ENCODE results near the gene DENND4A. TPM values are rescaled to one million over a fixed set of nuclear protein-coding genes. Genes with fewer than 3 reads are reported as not detected.

Gene DENND4A
- total and polyA plus RNA-seq, 10 of the 15 experiments (the other 5 are each of a cell fraction or from before 2014, with no cell fraction given) = 14.2 to 81.8 (median 34.1) TPM

DNA sequence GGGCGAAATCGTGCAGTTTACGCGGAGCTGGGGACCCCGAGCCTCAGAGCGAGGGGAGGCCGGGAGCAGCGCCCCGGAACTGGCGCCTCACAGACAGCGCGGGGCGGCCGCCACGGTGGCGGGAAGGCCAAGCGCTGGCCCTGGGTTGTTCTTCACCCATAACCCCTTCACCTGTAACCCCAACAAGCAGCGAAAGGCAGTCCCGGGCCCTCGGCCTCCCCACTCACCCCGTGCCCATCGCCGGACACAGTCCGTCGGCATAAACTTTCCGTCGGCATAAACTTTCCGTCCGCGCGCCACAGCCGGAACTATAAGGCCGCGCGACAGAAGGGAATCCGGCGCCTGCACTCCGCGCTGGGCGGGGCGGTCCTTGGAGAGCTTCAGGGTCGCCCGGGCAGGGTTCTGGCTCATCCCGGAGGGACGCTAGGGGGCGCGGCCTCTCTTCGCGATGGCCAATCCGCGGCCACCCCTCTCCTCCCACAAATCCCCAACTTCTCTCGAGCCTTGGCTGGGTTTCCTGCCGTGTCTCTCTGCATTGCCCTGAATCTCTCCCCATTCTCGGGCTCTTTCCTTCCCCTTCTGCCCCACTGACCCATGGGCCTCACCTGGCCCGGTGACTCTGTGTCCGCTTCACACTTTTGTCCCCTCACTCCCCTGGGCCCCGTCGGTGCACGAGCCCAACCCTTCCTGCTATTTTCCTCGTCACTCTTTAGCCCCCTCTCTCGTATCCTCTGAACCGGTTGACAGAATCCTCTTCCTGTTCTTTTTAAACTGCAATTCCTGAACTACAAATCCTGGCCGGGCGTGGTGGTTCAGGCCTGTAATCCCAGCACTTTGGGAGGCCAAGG lies 181.0 kb downstream of the DENND4A start, which contains the start of gene INTS14 (continued):
- no peak for TF ChIP-seq WRNIP1 (IDR thresholded peaks at IDR 0.05; ENCODE audit: borderline replicate concordance, low read depth, low read length)
- TF ChIP-seq STAT1 (conservative IDR thresholded peaks at IDR 0.05) = peak; percentile 98; the same call in 1 of the 2 replicates
- TF ChIP-seq TCF12 (IDR thresholded peaks at IDR 0.05; ENCODE audit: low read depth, low read length) = no peak
- TF ChIP-seq CBX3 (IDR thresholded peaks at IDR 0.05; ENCODE audit: borderline replicate concordance, low read depth) = no peak
- TF ChIP-seq, protein P1, sequence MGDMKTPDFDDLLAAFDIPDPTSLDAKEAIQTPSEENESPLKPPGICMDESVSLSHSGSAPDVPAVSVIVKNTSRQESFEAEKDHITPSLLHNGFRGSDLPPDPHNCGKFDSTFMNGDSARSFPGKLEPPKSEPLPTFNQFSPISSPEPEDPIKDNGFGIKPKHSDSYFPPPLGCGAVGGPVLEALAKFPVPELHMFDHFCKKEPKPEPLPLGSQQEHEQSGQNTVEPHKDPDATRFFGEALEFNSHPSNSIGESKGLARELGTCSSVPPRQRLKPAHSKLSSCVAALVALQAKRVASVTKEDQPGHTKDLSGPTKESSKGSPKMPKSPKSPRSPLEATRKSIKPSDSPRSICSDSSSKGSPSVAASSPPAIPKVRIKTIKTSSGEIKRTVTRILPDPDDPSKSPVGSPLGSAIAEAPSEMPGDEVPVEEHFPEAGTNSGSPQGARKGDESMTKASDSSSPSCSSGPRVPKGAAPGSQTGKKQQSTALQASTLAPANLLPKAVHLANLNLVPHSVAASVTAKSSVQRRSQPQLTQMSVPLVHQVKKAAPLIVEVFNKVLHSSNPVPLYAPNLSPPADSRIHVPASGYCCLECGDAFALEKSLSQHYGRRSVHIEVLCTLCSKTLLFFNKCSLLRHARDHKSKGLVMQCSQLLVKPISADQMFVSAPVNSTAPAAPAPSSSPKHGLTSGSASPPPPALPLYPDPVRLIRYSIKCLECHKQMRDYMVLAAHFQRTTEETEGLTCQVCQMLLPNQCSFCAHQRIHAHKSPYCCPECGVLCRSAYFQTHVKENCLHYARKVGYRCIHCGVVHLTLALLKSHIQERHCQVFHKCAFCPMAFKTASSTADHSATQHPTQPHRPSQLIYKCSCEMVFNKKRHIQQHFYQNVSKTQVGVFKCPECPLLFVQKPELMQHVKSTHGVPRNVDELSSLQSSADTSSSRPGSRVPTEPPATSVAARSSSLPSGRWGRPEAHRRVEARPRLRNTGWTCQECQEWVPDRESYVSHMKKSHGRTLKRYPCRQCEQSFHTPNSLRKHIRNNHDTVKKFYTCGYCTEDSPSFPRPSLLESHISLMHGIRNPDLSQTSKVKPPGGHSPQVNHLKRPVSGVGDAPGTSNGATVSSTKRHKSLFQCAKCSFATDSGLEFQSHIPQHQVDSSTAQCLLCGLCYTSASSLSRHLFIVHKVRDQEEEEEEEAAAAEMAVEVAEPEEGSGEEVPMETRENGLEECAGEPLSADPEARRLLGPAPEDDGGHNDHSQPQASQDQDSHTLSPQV (IDR thresholded peaks at IDR 0.05) = peak; percentile 82; the same call in 1 of the 2 replicates

Small RNA genes within 50 kb of the gene (microRNA-seq; reads per million reads assigned to microRNA genes)
- gene MIR4511 = 1.1 reads per million

Small RNA genes within 50 kb of the gene (small RNA-seq; reads per million reads assigned to genes)
- gene MIR4511 (2.4 reads per million, percentile 69 among the genes with 10 or more reads in this experiment), gene SNORD13E (not detected)

Other genes with a start within 250 kb of the DENND4A start
- gene INTS14, start 181.2 kb downstream of the DENND4A start, total RNA-seq (2014; rRNA removed) = 36.8 and 39.3 TPM in 2 replicates
- gene INTS14, start 181.2 kb downstream of the DENND4A start, total RNA-seq (2014; rRNA removed; fragmentation: Illumina TruSeq; extraction: Trizol) = 39.4 and 40.4 TPM in 2 replicates
- 40.7 and 42.0 TPM in 2 replicates for gene INTS14, start 181.2 kb downstream of the DENND4A start, total RNA-seq (2021)
- 76.9 and 93.4 TPM in 2 replicates for gene INTS14, start 181.2 kb downstream of the DENND4A start, polyA plus RNA-seq (2011; rRNA removed)
- gene INTS14, start 181.2 kb downstream of the DENND4A start, polyA plus RNA-seq (2014; fragmentation: Illumina TruSeq; extraction: Trizol) = 53.7 and 68.1 TPM in 2 replicates
- 10 to 100 TPM; 39.4 to 41.9 TPM for gene INTS14, start 181.2 kb downstream of the DENND4A start, polyA plus RNA-seq (2014; fragmentation: Nextera tagmentation; extraction: Ambion mirVana)
- gene INTS14, start 181.2 kb downstream of the DENND4A start, polyA plus RNA-seq (2014; rRNA removed) = 47.5 and 53.4 TPM in 2 replicates
- gene INTS14, start 181.2 kb downstream of the DENND4A start, polyA plus RNA-seq (2016; fragmentation: Nextera tagmentation; extraction: Ambion mirVana) = 10 to 100 TPM; 69.3 to 74.4 TPM
- 2.9 and 3.3 TPM in 2 replicates for gene SLC24A1, start 170.4 kb downstream of the DENND4A start, total RNA-seq (2014; rRNA removed)
- 2.8 and 3.3 TPM in 2 replicates for gene SLC24A1, start 170.4 kb downstream of the DENND4A start, total RNA-seq (2014; rRNA removed; fragmentation: Illumina TruSeq; extraction: Trizol)
- 4.5 and 5.8 TPM in 2 replicates for gene SLC24A1, start 170.4 kb downstream of the DENND4A start, total RNA-seq (2021)
- gene SLC24A1, start 170.4 kb downstream of the DENND4A start, polyA plus RNA-seq (2011; rRNA removed) = 3.9 and 4.4 TPM in 2 replicates
- gene SLC24A1, start 170.4 kb downstream of the DENND4A start, polyA plus RNA-seq (2014; fragmentation: Illumina TruSeq; extraction: Trizol) = 4.3 and 4.9 TPM in 2 replicates
- 1 to 10 TPM; 1.4 to 2.3 TPM for gene SLC24A1, start 170.4 kb downstream of the DENND4A start, polyA plus RNA-seq (2014; fragmentation: Nextera tagmentation; extraction: Ambion mirVana)
- gene SLC24A1, start 170.4 kb downstream of the DENND4A start, polyA plus RNA-seq (2014; rRNA removed) = 2.8 and 4.7 TPM in 2 replicates
- 1 to 10 TPM; 1.7 to 3.2 TPM for gene SLC24A1, start 170.4 kb downstream of the DENND4A start, polyA plus RNA-seq (2016; fragmentation: Nextera tagmentation; extraction: Ambion mirVana)
- gene RAB11A, start 77.2 kb upstream of the DENND4A start, total RNA-seq (2014; rRNA removed) = 128 and 141 TPM in 2 replicates
- gene RAB11A, start 77.2 kb upstream of the DENND4A start, total RNA-seq (2014; rRNA removed; fragmentation: Illumina TruSeq; extraction: Trizol) = 148 and 152 TPM in 2 replicates
- gene RAB11A, start 77.2 kb upstream of the DENND4A start, total RNA-seq (2021) = 182 and 204 TPM in 2 replicates
- 387 and 412 TPM in 2 replicates for gene RAB11A, start 77.2 kb upstream of the DENND4A start, polyA plus RNA-seq (2011; rRNA removed)
- gene RAB11A, start 77.2 kb upstream of the DENND4A start, polyA plus RNA-seq (2014; fragmentation: Illumina TruSeq; extraction: Trizol) = 274 and 338 TPM in 2 replicates
- 100 to 1,000 TPM; 155 to 179 TPM for gene RAB11A, start 77.2 kb upstream of the DENND4A start, polyA plus RNA-seq (2014; fragmentation: Nextera tagmentation; extraction: Ambion mirVana)
- 218 and 266 TPM in 2 replicates for gene RAB11A, start 77.2 kb upstream of the DENND4A start, polyA plus RNA-seq (2014; rRNA removed)
- 100 to 1,000 TPM; 275 to 291 TPM for gene RAB11A, start 77.2 kb upstream of the DENND4A start, polyA plus RNA-seq (2016; fragmentation: Nextera tagmentation; extraction: Ambion mirVana)

Measured in GM12878 (cell line).